ENCODE measurements around the gene NEGR1. TPM values are rescaled to one million over a fixed set of nuclear protein-coding genes. Genes with fewer than 3 reads are reported as not detected.

NEGR1 gene
- polyA plus RNA-seq, 1 donor from 2014 or later = 47.4 TPM

- peak overlapping the region; percentile 77 for H3K4me3 ChIP-seq (ENCODE audit: low read length)
- H3K4me2 ChIP-seq (ENCODE audit: low read length) = peak overlapping the region; percentile 59
- H3K9me3 ChIP-seq (ENCODE audit: low read length) = no peaks in the 10 kb centered on the region
- no peaks in the 10 kb centered on the region for H4K20me1 ChIP-seq (ENCODE audit: insufficient read depth)
- no peaks in the 10 kb centered on the region for H3K9me2 ChIP-seq (ENCODE audit: insufficient read depth, low read length)
- peaks cover 13% of the 10 kb centered on the region for H3K79me2 ChIP-seq (replicated peaks; ENCODE audit: insufficient read depth, low read length)
- peak overlapping the region; percentile 10 for H2AFZ ChIP-seq (ENCODE audit: low read depth, low read length)
- H3K36me3 ChIP-seq (ENCODE audit: insufficient read depth, low read length) = no peaks in the 10 kb centered on the region
- peak overlapping the region; percentile 91 for H3K27ac ChIP-seq (ENCODE audit: low read length)
- H3K9ac ChIP-seq (ENCODE audit: low read length) = peak overlapping the region; percentile 83
- H3K27me3 ChIP-seq (ENCODE audit: insufficient read depth, low read depth, low read length) = no peaks in the 10 kb centered on the region
- H3F3A ChIP-seq (ENCODE audit: insufficient read depth, low read length, poor library complexity, severe bottlenecking) = peaks cover 5% of the 10 kb centered on the region
- TF ChIP-seq EZH2 (IDR thresholded peaks at IDR 0.05; ENCODE audit: borderline replicate concordance, insufficient read depth, low read length, poor library complexity, severe bottlenecking) = no peak
- TF ChIP-seq EP300 (conservative IDR thresholded peaks at IDR 0.05; ENCODE audit: poor library complexity, severe bottlenecking) = no peak
- no peak for TF ChIP-seq MXI1 (conservative IDR thresholded peaks at IDR 0.05; ENCODE audit: poor library complexity, severe bottlenecking)
- no peak for TF ChIP-seq REST (IDR thresholded peaks at IDR 0.05; ENCODE audit: borderline replicate concordance)
- TF ChIP-seq POLR2AphosphoS5 (IDR thresholded peaks at IDR 0.05) = no peak
- TF ChIP-seq CTCF (IDR thresholded peaks at IDR 0.05; ENCODE audit: poor library complexity, severe bottlenecking) = no peak
- TF ChIP-seq RAD21 (conservative IDR thresholded peaks at IDR 0.05) = peak; percentile 42
Observed at GRCh38 chr1:72281637-72282270, 585 bp downstream of the NEGR1 start.

GRCh38 chr1:72281144-72281543, 1.2 kb downstream of the NEGR1 start:
- no peaks in the 10 kb centered on the region for H3K36me3 ChIP-seq (ENCODE audit: insufficient read depth, low read length)
- peak overlapping the region; percentile 59 for H3K4me2 ChIP-seq (ENCODE audit: low read length)
- H3K79me2 ChIP-seq (replicated peaks; ENCODE audit: insufficient read depth, low read length) = peaks cover 13% of the 10 kb centered on the region
- no peaks in the 10 kb centered on the region for H3K27me3 ChIP-seq (ENCODE audit: insufficient read depth, low read depth, low read length)
- peak overlapping the region; percentile 83 for H3K9ac ChIP-seq (ENCODE audit: low read length)
- H2AFZ ChIP-seq (ENCODE audit: low read depth, low read length) = peak overlapping the region; percentile 21
- H3K27ac ChIP-seq (ENCODE audit: low read length) = peak overlapping the region; percentile 91
- H3K4me3 ChIP-seq (ENCODE audit: low read length) = peak overlapping the region; percentile 77
- H4K20me1 ChIP-seq (ENCODE audit: insufficient read depth) = no peaks in the 10 kb centered on the region
- TF ChIP-seq TAF1 (IDR thresholded peaks at IDR 0.05; ENCODE audit: low read depth) (no peak), RAD21 (conservative IDR thresholded peaks at IDR 0.05) (no peak), POLR2AphosphoS5 (IDR thresholded peaks at IDR 0.05) (peak; percentile 10)
- H3F3A ChIP-seq (ENCODE audit: insufficient read depth, low read length, poor library complexity, severe bottlenecking) = peaks cover 5% of the 10 kb centered on the region
- no peaks in the 10 kb centered on the region for H3K9me3 ChIP-seq (ENCODE audit: low read length)
- H3K9me2 ChIP-seq (ENCODE audit: insufficient read depth, low read length) = no peaks in the 10 kb centered on the region

- Histone ChIP-seq H3K9me3 (ENCODE audit: low read length) (no peaks in the 10 kb centered on the region), H3K4me2 (ENCODE audit: low read length) (peak overlapping the region; percentile 59), H3K27ac (ENCODE audit: low read length) (peak overlapping the region; percentile 91), H3K9me2 (ENCODE audit: insufficient read depth, low read length) (no peaks in the 10 kb centered on the region), H3K36me3 (ENCODE audit: insufficient read depth, low read length) (no peaks in the 10 kb centered on the region), H3K27me3 (ENCODE audit: insufficient read depth, low read depth, low read length) (no peaks in the 10 kb centered on the region), H3K9ac (ENCODE audit: low read length) (peak overlapping the region; percentile 83), H3F3A (ENCODE audit: insufficient read depth, low read length, poor library complexity, severe bottlenecking) (peaks cover 5% of the 10 kb centered on the region), H3K79me2 (replicated peaks; ENCODE audit: insufficient read depth, low read length) (peaks cover 13% of the 10 kb centered on the region), H4K20me1 (ENCODE audit: insufficient read depth) (no peaks in the 10 kb centered on the region), H2AFZ (ENCODE audit: low read depth, low read length) (peak overlapping the region; percentile 21), H3K4me3 (ENCODE audit: low read length) (peak overlapping the region; percentile 77)
- TF ChIP-seq REST (IDR thresholded peaks at IDR 0.05; ENCODE audit: borderline replicate concordance) (no peak), RAD21 (conservative IDR thresholded peaks at IDR 0.05) (peak; percentile 49), CTCF (IDR thresholded peaks at IDR 0.05; ENCODE audit: poor library complexity, severe bottlenecking) (peak; percentile 53), POLR2AphosphoS5 (IDR thresholded peaks at IDR 0.05) (no peak), SMC3 (conservative IDR thresholded peaks at IDR 0.05; ENCODE audit: poor library complexity) (peak; percentile 65), TAF1 (IDR thresholded peaks at IDR 0.05; ENCODE audit: low read depth) (no peak), MXI1 (conservative IDR thresholded peaks at IDR 0.05; ENCODE audit: poor library complexity, severe bottlenecking) (no peak)
Observed at GRCh38 chr1:72280711-72281110, 1.6 kb downstream of the NEGR1 start.
